Muscle layer of colon (tissue), 2 donors: ENCODE data around the gene C12orf56.

Experiments
- H3K27ac ChIP-seq: one replicate; pipeline ENCODE4 v1.7.0; 2013; ENCODE audit warnings: low read depth, mild to moderate bottlenecking, low read length, moderate library complexity
- H3K27me3 ChIP-seq, 2 donors: one replicate each; pipeline ENCODE4 v1.7.0; 2013; ENCODE audit warnings: low read length in 2 of 2, mild to moderate bottlenecking in 2 of 2; ENCODE audit not compliant: insufficient read depth in 2 of 2, control insufficient read depth in 1 of 2
- H3K36me3 ChIP-seq: one replicate; pipeline ENCODE4 v1.7.0; 2013; ENCODE audit warnings: mild to moderate bottlenecking, low read length; ENCODE audit not compliant: insufficient read depth
- H3K4me1 ChIP-seq: one replicate; pipeline ENCODE4 v1.7.0; 2013; ENCODE audit warnings: mild to moderate bottlenecking, low read length; ENCODE audit not compliant: insufficient read depth
- H3K4me3 ChIP-seq, 2 donors: one replicate each; pipeline ENCODE4 v1.7.0; 2013; ENCODE audit warnings: low read length in 2 of 2, low read depth in 1 of 2, mild to moderate bottlenecking in 1 of 2, moderate library complexity in 1 of 2
- H3K9ac ChIP-seq: one replicate; pipeline ENCODE4 v1.7.0; 2013; ENCODE audit warnings: low read length
- H3K9me3 ChIP-seq: one replicate; pipeline ENCODE4 v1.7.0; 2013; ENCODE audit warnings: mild to moderate bottlenecking, low read length
- donor health status: abdominal sarcoma.
- donor health status: Adenocarcinoma of cecum.

Gene C12orf56

GRCh38 chr12:64258576-64258975, 132.0 kb downstream of the C12orf56 start:
- no peak overlapping the region for H3K27ac ChIP-seq
- H3K9me3 ChIP-seq, result no peaks in the 10 kb centered on the region
- no peaks in the 10 kb centered on the region for H3K4me1 ChIP-seq
- no peak overlapping the region for H3K9ac ChIP-seq
- H3K27me3 ChIP-seq, result no peaks in the 10 kb centered on the region
- no peak overlapping the region for H3K4me3 ChIP-seq
- H3K36me3 ChIP-seq, result no peaks in the 10 kb centered on the region

GRCh38 chr12:64256166-64256800, 134.3 kb downstream of the C12orf56 start:
- no peak overlapping the region for H3K4me3 ChIP-seq
- H3K9ac ChIP-seq, result no peak overlapping the region
- H3K9me3 ChIP-seq, result no peaks in the 10 kb centered on the region
- H3K27me3 ChIP-seq, result no peaks in the 10 kb centered on the region
- no peak overlapping the region for H3K27ac ChIP-seq
- no peaks in the 10 kb centered on the region for H3K36me3 ChIP-seq
- no peaks in the 10 kb centered on the region for H3K4me1 ChIP-seq

- Histone ChIP-seq H3K36me3 (no peaks in the 10 kb centered on the region), H3K27ac (no peak overlapping the region), H3K4me1 (no peaks in the 10 kb centered on the region), H3K27me3 (no peaks in the 10 kb centered on the region), H3K4me3 (no peak overlapping the region), H3K9ac (no peak overlapping the region), H3K9me3 (no peaks in the 10 kb centered on the region)
Measured at GRCh38 chr12:64255249-64255648, 135.3 kb downstream of the C12orf56 start.

- H3K9me3 ChIP-seq, result no peaks in the 10 kb centered on the region
- no peaks in the 10 kb centered on the region for H3K36me3 ChIP-seq
- H3K27me3 ChIP-seq, result no peaks in the 10 kb centered on the region
- no peak overlapping the region for H3K27ac ChIP-seq
- no peak overlapping the region for H3K9ac ChIP-seq
- H3K4me3 ChIP-seq, result no peak overlapping the region
- no peaks in the 10 kb centered on the region for H3K4me1 ChIP-seq
Measured at GRCh38 chr12:64253356-64253755, 137.2 kb downstream of the C12orf56 start.

GRCh38 chr12:64252681-64253080, 137.9 kb downstream of the C12orf56 start:
- Histone ChIP-seq H3K27me3 (no peaks in the 10 kb centered on the region), H3K27ac (no peak overlapping the region), H3K9me3 (no peaks in the 10 kb centered on the region), H3K4me3 (no peak overlapping the region), H3K36me3 (no peaks in the 10 kb centered on the region), H3K4me1 (no peaks in the 10 kb centered on the region), H3K9ac (no peak overlapping the region)

- no peaks in the 10 kb centered on the region for H3K36me3 ChIP-seq
- no peak overlapping the region for H3K4me3 ChIP-seq
- no peaks in the 10 kb centered on the region for H3K9me3 ChIP-seq
- no peak overlapping the region for H3K27ac ChIP-seq
- no peaks in the 10 kb centered on the region for H3K4me1 ChIP-seq
- no peaks in the 10 kb centered on the region for H3K27me3 ChIP-seq
- H3K9ac ChIP-seq, result no peak overlapping the region
Measured at GRCh38 chr12:64243809-64244208, 146.7 kb downstream of the C12orf56 start.

GRCh38 chr12:64240781-64241180, 149.8 kb downstream of the C12orf56 start:
- H3K36me3 ChIP-seq, result no peaks in the 10 kb centered on the region

GRCh38 chr12:64237382-64237781, 153.2 kb downstream of the C12orf56 start:
- H3K27ac ChIP-seq, result no peak overlapping the region
- no peaks in the 10 kb centered on the region for H3K27me3 ChIP-seq
- no peak overlapping the region for H3K4me3 ChIP-seq
- no peaks in the 10 kb centered on the region for H3K36me3 ChIP-seq
- no peaks in the 10 kb centered on the region for H3K9me3 ChIP-seq
- H3K9ac ChIP-seq, result no peak overlapping the region
- H3K4me1 ChIP-seq, result no peaks in the 10 kb centered on the region

More at GRCh38 chr12:64240781-64241180, 149.8 kb downstream of the C12orf56 start:
- no peaks in the 10 kb centered on the region for H3K9me3 ChIP-seq
- H3K4me3 ChIP-seq, result no peak overlapping the region
- no peak overlapping the region for H3K9ac ChIP-seq
- no peaks in the 10 kb centered on the region for H3K4me1 ChIP-seq
- no peaks in the 10 kb centered on the region for H3K27me3 ChIP-seq
- H3K27ac ChIP-seq, result no peak overlapping the region

GRCh38 chr12:64236549-64236948, 154.0 kb downstream of the C12orf56 start:
- H3K27ac ChIP-seq, result no peak overlapping the region
- H3K27me3 ChIP-seq, result no peaks in the 10 kb centered on the region
- H3K36me3 ChIP-seq, result no peaks in the 10 kb centered on the region
- no peak overlapping the region for H3K4me3 ChIP-seq
- H3K9me3 ChIP-seq, result no peaks in the 10 kb centered on the region
- H3K4me1 ChIP-seq, result no peaks in the 10 kb centered on the region
- H3K9ac ChIP-seq, result no peak overlapping the region

- Histone ChIP-seq H3K9me3 (no peaks in the 10 kb centered on the region), H3K27me3 (no peaks in the 10 kb centered on the region), H3K4me1 (no peaks in the 10 kb centered on the region)
Measured at GRCh38 chr12:64232196-64232595, 158.4 kb downstream of the C12orf56 start.

GRCh38 chr12:64229796-64230195, 160.8 kb downstream of the C12orf56 start:
- Histone ChIP-seq H3K36me3 (no peaks in the 10 kb centered on the region), H3K9me3 (no peaks in the 10 kb centered on the region), H3K4me1 (no peaks in the 10 kb centered on the region), H3K9ac (no peak overlapping the region), H3K27ac (no peak overlapping the region), H3K4me3 (no peak overlapping the region), H3K27me3 (no peaks in the 10 kb centered on the region)

More at GRCh38 chr12:64232196-64232595, 158.4 kb downstream of the C12orf56 start:
- Histone ChIP-seq H3K36me3 (no peaks in the 10 kb centered on the region), H3K9ac (no peak overlapping the region), H3K27ac (no peak overlapping the region), H3K4me3 (no peak overlapping the region)

- Histone ChIP-seq H3K9ac (no peak overlapping the region), H3K9me3 (no peaks in the 10 kb centered on the region), H3K36me3 (no peaks in the 10 kb centered on the region), H3K4me3 (no peak overlapping the region), H3K4me1 (no peaks in the 10 kb centered on the region), H3K27me3 (no peaks in the 10 kb centered on the region), H3K27ac (no peak overlapping the region)
Measured at GRCh38 chr12:64229240-64229639, 161.3 kb downstream of the C12orf56 start.
